H1 (cell line): ENCODE measurements around the gene SAMD4A. TPM values are rescaled to one million over a fixed set of nuclear protein-coding genes. Genes with fewer than 3 reads are reported as not detected.
A peak's percentile ranks its signal among the peaks of the same experiment; 100 is the strongest.

Experiments used
- CTCF ChIA-PET: fragments of 300-600 bp; sonication (Branson Sonifier 250); formaldehyde crosslinking; loops from one replicate; lab custom pipeline; 2021; ENCODE audit not compliant: partially characterized antibody; lab: Charles Lee
- POLR2A ChIA-PET: fragments of 300-600 bp; sonication (Branson Sonifier 250); formaldehyde crosslinking; loops from one replicate; lab custom pipeline; 2021; ENCODE audit warnings: inconsistent platforms; ENCODE audit not compliant: partially characterized antibody; lab: Charles Lee
- DNase-seq, 2 experiments: peaks; one replicate each; pipeline versions ENCODE4 v3.0.0 to v3.0.0-alpha.2; 2010 to 2022; ENCODE audit warnings: low spot score in 2 of 2, low read depth in 1 of 2, mixed read lengths in 1 of 2
- FAIRE-seq: peaks from 2 replicates; lab custom pipeline; 2011; peaks lifted over from hg19 to GRCh38; lab: Jason Lieb, UNC
- H2AFZ ChIP-seq: 2 replicates; pipeline ENCODE4 v1.8.1; 2012; ENCODE audit warnings: low read length, inconsistent platforms
- H2AK5ac ChIP-seq: 2 replicates; pipeline ENCODE4 v1.6.1; 2013; ENCODE audit warnings: low read depth, low read length
- H2BK120ac ChIP-seq: replicated peaks from 2 replicates; pipeline ENCODE3; 2013; ENCODE audit warnings: low read depth, low read length, inconsistent platforms
- H2BK12ac ChIP-seq: 2 replicates; pipeline ENCODE4 v1.6.1; 2013; ENCODE audit warnings: low read depth, low read length
- H2BK15ac ChIP-seq: 2 replicates; pipeline ENCODE4 v1.6.1; 2013; ENCODE audit warnings: low read length
- H2BK20ac ChIP-seq: 2 replicates; pipeline ENCODE4 v1.6.1; 2013; ENCODE audit warnings: low read length
- H2BK5ac ChIP-seq: 2 replicates; pipeline ENCODE4 v1.6.1; 2013; ENCODE audit warnings: low read depth, low read length
- H3K14ac ChIP-seq: 2 replicates; pipeline ENCODE4 v1.6.1; 2013; ENCODE audit warnings: inconsistent platforms; ENCODE audit not compliant: insufficient read length
- H3K18ac ChIP-seq: 2 replicates; pipeline ENCODE4 v1.6.1; 2013; ENCODE audit warnings: low read length; ENCODE audit errors: extremely low read depth
- H3K23ac ChIP-seq: 2 replicates; pipeline ENCODE4 v1.6.1; 2013; ENCODE audit warnings: inconsistent platforms; ENCODE audit not compliant: insufficient read length
- H3K23me2 ChIP-seq: 2 replicates; pipeline ENCODE4 v1.6.1; 2013; ENCODE audit warnings: low read depth, low read length
- H3K27ac ChIP-seq: 2 replicates; pipeline ENCODE4 v1.6.1; 2011; ENCODE audit warnings: low read depth, low read length, inconsistent platforms
- H3K27me3 ChIP-seq, 4 experiments: replicated peaks in 1 of 4; 1 replicate in 1 of 4; 2 replicates in 3 of 4; pipeline versions ENCODE4 v1.6.1 to v1.8.1; 2011 to 2013; ENCODE audit warnings: low read length in 3 of 4, mild to moderate bottlenecking in 3 of 4, inconsistent platforms in 2 of 4, mixed read lengths in 2 of 4, moderate library complexity in 1 of 4; ENCODE audit not compliant: control insufficient read depth in 3 of 4, insufficient read depth in 3 of 4; ENCODE audit errors: extremely low read depth in 1 of 4
- H3K36me3 ChIP-seq, 4 experiments: 2 replicates each; pipeline versions ENCODE4 v1.6.1 to v1.8.1; 2011 to 2013; ENCODE audit warnings: mild to moderate bottlenecking in 4 of 4, low read length in 3 of 4, moderate library complexity in 2 of 4, control low read depth in 1 of 4, inconsistent platforms in 1 of 4; ENCODE audit not compliant: insufficient read depth in 4 of 4, control insufficient read depth in 2 of 4
- H3K4ac ChIP-seq: replicated peaks from 2 replicates; pipeline ENCODE3; 2013; ENCODE audit warnings: low read length, low read depth, mixed read lengths, inconsistent platforms; ENCODE audit not compliant: insufficient read length
- H3K4me1 ChIP-seq, 4 experiments: replicated peaks in 1 of 4; 1 replicate in 1 of 4; 2 replicates in 3 of 4; pipeline versions ENCODE4 v1.6.1 to v1.8.1; 2011 to 2013; ENCODE audit warnings: low read length in 3 of 4, inconsistent platforms in 2 of 4, mixed read lengths in 1 of 4; ENCODE audit not compliant: insufficient read depth in 4 of 4, control insufficient read depth in 3 of 4
- H3K4me2 ChIP-seq, 2 experiments: 2 replicates each; pipeline versions ENCODE4 v1.6.1 to v1.8.1; 2011 to 2013; ENCODE audit warnings: low read depth in 2 of 2, low read length in 2 of 2, control low read depth in 1 of 2, inconsistent platforms in 1 of 2, mild to moderate bottlenecking in 1 of 2; ENCODE audit not compliant: insufficient read depth in 1 of 2
- H3K4me3 ChIP-seq, 4 experiments: fragments of 200-600, 300-600 bp in 1 of 4; sonication (generic), shearing (Covaris generic), sonication (Bioruptor Twin) in 1 of 4; 2 replicates each; pipeline versions ENCODE4 v1.5.1 to v1.8.1; 2011 to 2016; ENCODE audit warnings: low read length in 4 of 4, low read depth in 3 of 4, control low read depth in 2 of 4, inconsistent platforms in 2 of 4, mild to moderate bottlenecking in 2 of 4, mixed read lengths in 1 of 4, moderate library complexity in 1 of 4; ENCODE audit not compliant: insufficient read depth in 2 of 4; ENCODE audit errors: extremely low read depth in 1 of 4
- H3K56ac ChIP-seq: replicated peaks from 2 replicates; pipeline ENCODE3; 2013; ENCODE audit warnings: low read depth, mild to moderate bottlenecking, mixed read lengths, low read length, inconsistent platforms; ENCODE audit not compliant: insufficient read length
- H3K79me1 ChIP-seq: 2 replicates; pipeline ENCODE4 v1.6.1; 2013; ENCODE audit warnings: low read depth, low read length, control low read depth
- H3K79me2 ChIP-seq, 2 experiments: 2 replicates each; pipeline versions ENCODE4 v1.6.1 to v1.8.1; 2012 to 2013; ENCODE audit warnings: low read length in 2 of 2, mild to moderate bottlenecking in 2 of 2, inconsistent platforms in 1 of 2; ENCODE audit not compliant: insufficient read depth in 2 of 2, control insufficient read depth in 1 of 2
- H3K9ac ChIP-seq, 4 experiments: replicated peaks in 1 of 4; 1 replicate in 1 of 4; 2 replicates in 3 of 4; pipeline versions ENCODE4 v1.6.1 to v1.8.1; 2011 to 2013; ENCODE audit warnings: low read depth in 3 of 4, low read length in 3 of 4, control low read depth in 2 of 4, mild to moderate bottlenecking in 2 of 4, moderate library complexity in 2 of 4, inconsistent platforms in 1 of 4; ENCODE audit errors: extremely low read depth in 1 of 4
- H3K9me3 ChIP-seq, 2 experiments: 2 replicates each; pipeline versions ENCODE4 v1.6.1 to v1.8.1; 2012 to 2013; ENCODE audit warnings: mild to moderate bottlenecking in 2 of 2, moderate library complexity in 2 of 2, control low read depth in 1 of 2, inconsistent platforms in 1 of 2, low read depth in 1 of 2, low read length in 1 of 2, mixed read lengths in 1 of 2; ENCODE audit not compliant: insufficient read depth in 2 of 2
- H4K20me1 ChIP-seq, 2 experiments: replicated peaks in 1 of 2; 2 replicates each; pipeline versions ENCODE3 to v1.8.1; 2011 to 2013; ENCODE audit warnings: inconsistent platforms in 2 of 2, low read length in 2 of 2, mild to moderate bottlenecking in 1 of 2; ENCODE audit not compliant: insufficient read depth in 2 of 2, control insufficient read depth in 1 of 2
- H4K5ac ChIP-seq: 2 replicates; pipeline ENCODE4 v1.6.1; 2013; ENCODE audit warnings: low read length, low read depth, mixed read lengths, inconsistent platforms; ENCODE audit not compliant: insufficient read length
- H4K8ac ChIP-seq: 2 replicates; pipeline ENCODE4 v1.8.0; 2013; ENCODE audit warnings: mild to moderate bottlenecking, moderate library complexity, low read length, inconsistent platforms; ENCODE audit not compliant: insufficient read depth; ENCODE audit errors: extremely low read depth
- H4K91ac ChIP-seq: replicated peaks from 2 replicates; pipeline ENCODE3; 2013; ENCODE audit warnings: low read length, mixed read lengths, inconsistent platforms; ENCODE audit not compliant: insufficient read length
- MAFK ChIP-seq: IDR thresholded peaks from 2 replicates; pipeline ENCODE4 v1.6.1; 2012; ENCODE audit warnings: low read depth, mild to moderate bottlenecking, improper control_type of control experiment, low read length
- NANOG ChIP-seq: IDR thresholded peaks from 2 replicates; pipeline ENCODE4 v1.6.1; 2011; ENCODE audit warnings: low read length, low read depth, mild to moderate bottlenecking, inconsistent platforms; ENCODE audit not compliant: insufficient read depth, poor library complexity, severe bottlenecking
- RAD21 ChIP-seq, 2 experiments: IDR thresholded peaks in 1 of 2; conservative IDR thresholded peaks in 1 of 2; 2 replicates each; pipeline ENCODE4 v1.6.1; 2011; ENCODE audit warnings: low read depth in 2 of 2, low read length in 2 of 2, improper control_type of control experiment in 1 of 2, inconsistent platforms in 1 of 2, mild to moderate bottlenecking in 1 of 2, moderate library complexity in 1 of 2
- WGBS, 2 experiments: shearing (Covaris generic) in 1 of 2; methylation state at CpG; one replicate each; pipeline versions ENCODE4 v1.1.6 to v1.1.7; 2013 to 2015; ENCODE audit warnings: low lambda C conversion rate in 2 of 2, mixed read lengths in 2 of 2, inconsistent platforms in 1 of 2, low coverage in 1 of 2, missing lambda C conversion rate in 1 of 2; ENCODE audit not compliant: insufficient replicate concordance in 2 of 2, insufficient coverage in 1 of 2, insufficient read length in 1 of 2; ENCODE audit errors: extremely low coverage in 1 of 2, missing lambda C conversion rate in 1 of 2; 5-methylcytosine and 5-hydroxymethylcytosine counted together
- polyA plus RNA-seq, 7 experiments: library from polyadenylated mRNA; depleted of rRNA in 3 of 7; stranded (reverse) in 5 of 7; unstranded in 2 of 7; fragments of >200 nt in 5 of 7; fragments of 200-250 nt in 2 of 7; gene quantifications; 1 replicate in 5 of 7; 2 replicates in 1 of 7; 4 replicates in 1 of 7; pipeline versions ENCODE4 v1.2.1 to v1.2.3, GENCODE V29; 2011 to 2013; ENCODE audit warnings: missing spikeins in 2 of 7, mixed read lengths in 2 of 7
- total RNA-seq: library from RNA; stranded (reverse); fragmentation: NEBNext Ultra II Directional; extraction: Animal tissue kit (Norgen Biotek cat#: 25700); gene quantifications from 2 replicates; pipeline ENCODE4 v1.2.1, GENCODE V29; 2021
- TF ChIP-seq, protein P1 (sequence below), 3 experiments: IDR thresholded peaks; 1 replicate in 2 of 3; 2 replicates in 1 of 3; pipeline versions ENCODE4 v1.5.1 to v1.6.1; 2011; ENCODE audit warnings: low read length in 3 of 3, mild to moderate bottlenecking in 3 of 3, inconsistent platforms in 2 of 3, low read depth in 1 of 3, moderate library complexity in 1 of 3; ENCODE audit not compliant: insufficient read depth in 1 of 3; ENCODE audit errors: control extremely low read depth in 1 of 3

Gene SAMD4A
- total and polyA plus RNA-seq, 2 of the 8 experiments (the other 6 are each of a cell fraction or from before 2014, with no cell fraction given), result 2.4 to 12.3 TPM

DNA sequence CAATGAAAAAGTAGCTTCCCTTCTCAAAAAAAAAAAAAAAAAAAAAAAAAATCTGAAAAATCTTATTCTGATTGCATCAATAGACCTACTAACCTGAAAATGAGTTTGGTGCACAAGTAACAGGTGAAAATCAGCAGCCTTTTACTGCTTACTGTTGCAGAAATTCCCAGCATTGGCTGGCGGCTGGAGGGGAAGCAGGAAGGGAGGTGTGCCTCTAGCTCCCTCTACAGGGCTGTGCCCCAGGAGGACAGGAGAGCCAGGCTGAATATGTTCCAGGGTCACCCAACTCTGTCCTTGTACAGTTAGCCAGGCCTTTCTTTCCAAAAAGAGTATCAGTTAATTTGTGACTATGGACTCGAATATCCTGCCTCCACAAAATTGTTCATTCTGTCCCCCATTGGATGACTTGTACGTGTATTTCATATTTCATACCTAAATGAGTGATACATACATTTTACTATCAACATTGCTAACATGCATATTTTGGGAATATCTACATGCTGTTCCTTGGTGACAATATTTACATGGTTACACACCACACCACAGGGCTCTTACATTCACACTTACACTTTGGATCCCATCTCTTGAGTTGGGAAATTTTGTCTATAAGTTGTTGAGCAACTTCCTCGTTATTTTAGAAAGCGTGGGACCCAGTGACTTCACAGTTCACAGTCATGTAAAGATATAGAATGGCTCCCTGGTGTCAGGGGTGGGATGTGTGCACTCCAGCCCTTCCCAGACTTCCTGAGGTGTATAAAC, 124.8 kb downstream of the SAMD4A start:
- Histone ChIP-seq H4K5ac (no peak overlapping the region), H3K9me3 (no peaks in the 10 kb centered on the region)

More for the DNA sequence above, 124.8 kb downstream of the SAMD4A start:
- Histone ChIP-seq H4K8ac (no peak overlapping the region), H2BK15ac (no peak overlapping the region), H3K23me2 (no peaks in the 10 kb centered on the region), H2BK5ac (no peak overlapping the region), H3K79me2 (no peaks in the 10 kb centered on the region), H2BK12ac (no peak overlapping the region), H3K4ac (no peak overlapping the region), H3K14ac (no peak overlapping the region), H2BK120ac (no peak overlapping the region), H3K27ac (no peak overlapping the region), H3K79me1 (no peaks in the 10 kb centered on the region; the same call in 1 of the 2 replicates), H3K27me3 (no peaks in the 10 kb centered on the region), H3K56ac (no peak overlapping the region), H3K4me1 (peaks cover 0 to 6% (median 0%) of the 10 kb centered on the region in 4 experiments; a peak in 3 of 7 replicates), H3K36me3 (no peaks in the 10 kb centered on the region), H2AK5ac (no peak overlapping the region), H2AFZ (no peak overlapping the region), H2BK20ac (peak overlapping the region; percentile 21; the same call in 1 of the 2 replicates), H3K4me3 (no peak overlapping the region), H4K20me1 (no peaks in the 10 kb centered on the region), H3K9ac (no peak overlapping the region), H3K23ac (no peak overlapping the region), H3K4me2 (no peak overlapping the region), H4K91ac (no peak overlapping the region)
- WGBS, 2 experiments, result 42% methylated on average over 5 of the region's 5 CpGs; no CpG with 5 or more reads in 1 of the 2 experiments
- peak; percentile 53 to 86 for DNase-seq
- ChIA-PET CTCF (interaction anchor here (0.5 to 7.4 kb wide), 38 partner anchors 8 to 162 kb away, joined by 3 to 108 read pairs (median 6); partner anchors contain the start of gene SAMD4A), POLR2A (interaction anchor here (0.7 to 2.1 kb wide), 5 partner anchors 11 to 211 kb away, joined by 3 to 17 read pairs (median 3); partner anchors contain the start of genes GCH1 and SAMD4A)
- FAIRE-seq, result peak; percentile 72
- TF ChIP-seq RAD21 (IDR thresholded peaks at IDR 0.05 in 1 of 2, conservative IDR thresholded peaks at IDR 0.05 in 1 of 2; ENCODE audit: low read depth in 2 of 2, low read length in 2 of 2), result peak; percentile 95
- no peak for TF ChIP-seq NANOG
- TF ChIP-seq MAFK, result peak; percentile 72; the same call in 1 of the 2 replicates
- TF ChIP-seq, protein P1, sequence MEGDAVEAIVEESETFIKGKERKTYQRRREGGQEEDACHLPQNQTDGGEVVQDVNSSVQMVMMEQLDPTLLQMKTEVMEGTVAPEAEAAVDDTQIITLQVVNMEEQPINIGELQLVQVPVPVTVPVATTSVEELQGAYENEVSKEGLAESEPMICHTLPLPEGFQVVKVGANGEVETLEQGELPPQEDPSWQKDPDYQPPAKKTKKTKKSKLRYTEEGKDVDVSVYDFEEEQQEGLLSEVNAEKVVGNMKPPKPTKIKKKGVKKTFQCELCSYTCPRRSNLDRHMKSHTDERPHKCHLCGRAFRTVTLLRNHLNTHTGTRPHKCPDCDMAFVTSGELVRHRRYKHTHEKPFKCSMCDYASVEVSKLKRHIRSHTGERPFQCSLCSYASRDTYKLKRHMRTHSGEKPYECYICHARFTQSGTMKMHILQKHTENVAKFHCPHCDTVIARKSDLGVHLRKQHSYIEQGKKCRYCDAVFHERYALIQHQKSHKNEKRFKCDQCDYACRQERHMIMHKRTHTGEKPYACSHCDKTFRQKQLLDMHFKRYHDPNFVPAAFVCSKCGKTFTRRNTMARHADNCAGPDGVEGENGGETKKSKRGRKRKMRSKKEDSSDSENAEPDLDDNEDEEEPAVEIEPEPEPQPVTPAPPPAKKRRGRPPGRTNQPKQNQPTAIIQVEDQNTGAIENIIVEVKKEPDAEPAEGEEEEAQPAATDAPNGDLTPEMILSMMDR (IDR thresholded peaks at IDR 0.05; ENCODE audit: control extremely low read depth in 1 of 3, insufficient read depth in 1 of 3, low read depth in 1 of 3, low read length in 3 of 3), result peak; percentile 92 to 98 (median 96)
- TF ChIP-seq, all 59 proteins: peak for 3
- no peak overlapping the region for H3K18ac ChIP-seq
